Inferior parietal cortex (tissue), 1 donor: ENCODE data around the gene PARM1.

Source experiments
- DNase-seq: peaks from one replicate; pipeline ENCODE4 v3.0.0-alpha.2; 2016; ENCODE audit errors: extremely low spot score

PARM1 gene

GRCh38 chr4:75030649-75031235, 97.8 kb downstream of the PARM1 start:
- DNase-seq = no peak

- DNase-seq = no peak
Observed at GRCh38 chr4:75031775-75032174, 98.9 kb downstream of the PARM1 start.

- no peak for DNase-seq
Observed at GRCh38 chr4:75034523-75034922, 101.6 kb downstream of the PARM1 start.

- no peak for DNase-seq
Observed at GRCh38 chr4:75035321-75035720, 102.4 kb downstream of the PARM1 start.

- DNase-seq = no peak
Observed at GRCh38 chr4:75036046-75036830, 103.3 kb downstream of the PARM1 start.

GRCh38 chr4:75037252-75037651, 104.3 kb downstream of the PARM1 start:
- no peak for DNase-seq

GRCh38 chr4:75038376-75038775, 105.5 kb downstream of the PARM1 start:
- no peak for DNase-seq

- DNase-seq = no peak
Observed at GRCh38 chr4:75040703-75041102, 107.8 kb downstream of the PARM1 start.

GRCh38 chr4:75042601-75043208, 109.8 kb downstream of the PARM1 start:
- DNase-seq = no peak

GRCh38 chr4:75046226-75046625, 113.3 kb downstream of the PARM1 start:
- DNase-seq = no peak

GRCh38 chr4:75046641-75047040, 113.7 kb downstream of the PARM1 start:
- DNase-seq = no peak

GRCh38 chr4:75048208-75048879, 115.4 kb downstream of the PARM1 start:
- no peak for DNase-seq

- no peak for DNase-seq
Observed at GRCh38 chr4:75051431-75051830, 118.5 kb downstream of the PARM1 start.

GRCh38 chr4:75053352-75053751, 120.4 kb downstream of the PARM1 start:
- DNase-seq = peak; percentile 19

GRCh38 chr4:75054078-75054477, 121.2 kb downstream of the PARM1 start:
- no peak for DNase-seq

GRCh38 chr4:75056277-75056676, 123.4 kb downstream of the PARM1 start:
- no peak for DNase-seq

- DNase-seq = no peak
Observed at GRCh38 chr4:75057369-75057768, 124.5 kb downstream of the PARM1 start.

GRCh38 chr4:75058486-75058885, 125.6 kb downstream of the PARM1 start:
- no peak for DNase-seq

GRCh38 chr4:75063433-75063832, 130.5 kb downstream of the PARM1 start:
- DNase-seq = no peak

- DNase-seq = no peak
Observed at GRCh38 chr4:75065909-75066308, 133.0 kb downstream of the PARM1 start.

- DNase-seq = no peak
Observed at GRCh38 chr4:75069493-75070074, 136.7 kb downstream of the PARM1 start.

- DNase-seq = no peak
Observed at GRCh38 chr4:75071317-75071716, 138.4 kb downstream of the PARM1 start.
